NB4 (cell line): ENCODE measurements around the gene CHCHD2.
"Not testable (repeated sequence)": the region's sequence is repeated elsewhere in the genome, so short reads cannot be mapped to it uniquely, and the experiment has no call there.

Experiments
- DNase-seq: peaks from one replicate; pipeline ENCODE4 v3.0.0; 2010; ENCODE audit warnings: low read depth
- H3K4me3 ChIP-seq: one replicate; pipeline ENCODE4 v1.5.1; 2011; ENCODE audit warnings: mild to moderate bottlenecking, low read depth, low read length, moderate library complexity
- MAX ChIP-seq: IDR thresholded peaks from 2 replicates; pipeline ENCODE4 v1.6.1; 2011; ENCODE audit warnings: low read depth, low read length
- MYC ChIP-seq: IDR thresholded peaks from 2 replicates; pipeline ENCODE4 v1.6.1; 2011; ENCODE audit warnings: low read depth, low read length
- POLR2A ChIP-seq: IDR thresholded peaks from 2 replicates; pipeline ENCODE4 v1.6.1; 2011; ENCODE audit warnings: mild to moderate bottlenecking; ENCODE audit not compliant: insufficient read length; ENCODE audit errors: extremely low read depth
- TF ChIP-seq, protein P1 (sequence below): IDR thresholded peaks from one replicate; pipeline ENCODE4 v1.5.1; 2012; ENCODE audit warnings: low read depth, low read length

The CHCHD2 gene

DNA sequence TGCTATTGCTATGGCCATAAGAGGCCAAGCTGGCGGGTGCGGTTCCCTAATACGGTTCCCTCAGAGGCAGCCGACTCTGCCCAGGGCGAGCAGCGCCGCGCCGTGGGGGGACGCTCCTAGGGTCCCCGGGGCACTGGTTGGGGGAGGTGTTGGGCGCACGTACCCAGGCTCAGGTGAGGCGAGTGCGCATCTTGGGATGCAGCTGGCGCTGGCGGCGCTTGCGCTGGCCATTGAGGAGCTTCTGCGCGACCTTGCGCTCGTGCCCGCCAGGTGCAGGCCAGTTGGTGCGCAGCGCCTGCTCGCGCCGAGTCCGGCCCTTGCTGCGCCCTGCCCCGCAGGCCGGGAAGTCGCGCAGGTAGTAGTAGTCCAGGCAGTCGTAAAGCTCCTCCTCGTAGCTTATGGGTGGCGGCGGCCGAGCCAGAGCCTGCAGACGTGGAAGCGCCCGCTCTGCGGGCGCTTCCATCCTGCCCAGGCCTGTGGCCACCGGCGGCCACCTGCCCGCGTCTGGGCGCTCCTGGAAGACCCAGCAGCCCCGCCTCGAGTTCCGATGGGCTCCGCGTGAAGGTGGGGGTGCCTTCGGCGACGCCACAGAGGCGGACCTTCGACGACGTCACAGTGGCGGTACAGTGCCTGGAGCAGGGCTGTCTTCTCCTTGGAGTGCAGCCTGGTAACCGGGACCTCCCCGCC is 9.7 kb upstream of the CHCHD2 start, which contains the start of gene NUPR2:
NUPR2 (minus strand) TSS at position 566 of the 687 bp plus-strand sequence; CDS start at position 463, 103 bp downstream.
- H3K4me3 ChIP-seq = no peak within 1 kb of the TSS
- no peak for DNase-seq
- TF ChIP-seq, protein P1, sequence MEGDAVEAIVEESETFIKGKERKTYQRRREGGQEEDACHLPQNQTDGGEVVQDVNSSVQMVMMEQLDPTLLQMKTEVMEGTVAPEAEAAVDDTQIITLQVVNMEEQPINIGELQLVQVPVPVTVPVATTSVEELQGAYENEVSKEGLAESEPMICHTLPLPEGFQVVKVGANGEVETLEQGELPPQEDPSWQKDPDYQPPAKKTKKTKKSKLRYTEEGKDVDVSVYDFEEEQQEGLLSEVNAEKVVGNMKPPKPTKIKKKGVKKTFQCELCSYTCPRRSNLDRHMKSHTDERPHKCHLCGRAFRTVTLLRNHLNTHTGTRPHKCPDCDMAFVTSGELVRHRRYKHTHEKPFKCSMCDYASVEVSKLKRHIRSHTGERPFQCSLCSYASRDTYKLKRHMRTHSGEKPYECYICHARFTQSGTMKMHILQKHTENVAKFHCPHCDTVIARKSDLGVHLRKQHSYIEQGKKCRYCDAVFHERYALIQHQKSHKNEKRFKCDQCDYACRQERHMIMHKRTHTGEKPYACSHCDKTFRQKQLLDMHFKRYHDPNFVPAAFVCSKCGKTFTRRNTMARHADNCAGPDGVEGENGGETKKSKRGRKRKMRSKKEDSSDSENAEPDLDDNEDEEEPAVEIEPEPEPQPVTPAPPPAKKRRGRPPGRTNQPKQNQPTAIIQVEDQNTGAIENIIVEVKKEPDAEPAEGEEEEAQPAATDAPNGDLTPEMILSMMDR = no peak
- TF ChIP-seq MAX (no peak), MYC (no peak), POLR2A (no peak)

- not testable (repeated sequence) for H3K4me3 ChIP-seq, DNase-seq
Measured at GRCh38 chr7:56112244-56112643, 6.0 kb upstream of the CHCHD2 start.

DNA sequence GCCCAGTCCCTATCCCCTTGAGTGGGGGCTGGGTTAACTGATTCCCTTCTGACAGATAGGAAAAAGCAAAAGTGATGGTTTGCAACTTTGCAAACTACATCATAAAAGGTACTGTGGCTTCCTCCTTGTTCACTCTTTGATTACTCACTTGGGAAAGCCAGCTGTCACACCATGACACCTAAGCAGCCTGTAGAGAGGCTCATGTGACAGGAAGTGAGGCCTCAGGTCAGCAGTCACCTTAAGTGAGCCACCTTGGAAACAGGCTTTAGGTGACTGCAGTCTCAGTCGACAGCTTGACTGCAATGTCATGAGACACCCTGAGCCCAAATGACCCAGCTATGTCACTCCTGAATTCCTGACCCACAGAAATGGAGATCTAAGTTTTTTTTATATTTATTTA is 4.3 kb upstream of the CHCHD2 start:
- H3K4me3 ChIP-seq = no peak overlapping the region
- no peak for TF ChIP-seq MYC
- TF ChIP-seq, protein P1 = no peak
- TF ChIP-seq POLR2A = no peak
- TF ChIP-seq MAX = no peak
- no peak for DNase-seq

- DNase-seq = no peak
- H3K4me3 ChIP-seq = no peak overlapping the region
- TF ChIP-seq MAX (no peak), MYC (no peak), POLR2A (no peak)
- TF ChIP-seq, protein P1 = no peak
Measured at GRCh38 chr7:56107954-56108258, 1.6 kb upstream of the CHCHD2 start.

GRCh38 chr7:56105508-56105907 is 768 bp downstream of the CHCHD2 start:
- peak overlapping the region; percentile 94 for H3K4me3 ChIP-seq
- TF ChIP-seq POLR2A = no peak
- peak; percentile 30; the same call in 1 of the 2 replicates for TF ChIP-seq MYC
- TF ChIP-seq MAX = no peak
- TF ChIP-seq, protein P1 = no peak
- DNase-seq = peak; percentile 76

DNA sequence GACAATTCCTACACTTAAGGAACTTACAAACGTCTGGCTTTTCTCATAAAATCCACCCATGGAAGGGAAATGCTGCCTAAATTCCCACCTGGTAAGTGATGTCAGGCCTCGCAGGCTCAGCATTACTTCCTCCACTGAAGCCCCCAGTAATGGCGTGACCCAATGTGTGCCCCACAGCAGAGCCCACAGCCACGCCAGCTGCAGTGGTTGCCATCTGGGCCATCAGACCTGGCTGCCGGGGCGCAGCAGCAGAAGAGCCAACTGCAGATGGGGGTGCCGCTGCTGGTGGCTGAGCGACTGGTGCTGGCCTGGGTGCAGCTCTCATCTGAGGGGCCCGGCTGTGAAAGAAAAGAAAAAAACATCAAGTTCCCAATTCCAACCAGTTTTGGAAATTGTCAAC is 2.1 kb downstream of the CHCHD2 start:
- not testable (repeated sequence) for DNase-seq
- H3K4me3 ChIP-seq = peak overlapping the region; percentile 35

GRCh38 chr7:56099653-56100052 is 6.6 kb downstream of the CHCHD2 start:
- no peak overlapping the region for H3K4me3 ChIP-seq
- no peak for DNase-seq
- TF ChIP-seq MYC = no peak
- TF ChIP-seq MAX = no peak
- no peak for TF ChIP-seq POLR2A
- TF ChIP-seq, protein P1 = no peak

GRCh38 chr7:56098187-56099008 is 7.9 kb downstream of the CHCHD2 start:
- DNase-seq, H3K4me3 ChIP-seq: not testable (repeated sequence)
